Aorta (tissue), 5 donors: ENCODE measurements around the gene AXIN1. TPM values are rescaled to one million over a fixed set of nuclear protein-coding genes. Genes with fewer than 3 reads are reported as not detected.
"Not testable (repeated sequence)": the region's sequence is repeated elsewhere in the genome, so short reads cannot be mapped to it uniquely, and the experiment has no call there.

Experiments used
- ATAC-seq: fragments of 200-7000 bp; cut with Tn5 transposase; one replicate; pipeline ENCODE4 v1.9.1; 2022; ENCODE audit warnings: moderate library complexity; ENCODE audit not compliant: low FRiP score
- DNase-seq, 2 donors: peaks; one replicate each; pipeline ENCODE4 v3.0.0-alpha.2; 2020
- H3K27ac ChIP-seq, 2 donors: one replicate each; pipeline ENCODE4 v1.5.1; 2013; ENCODE audit warnings: low read length in 2 of 2, mild to moderate bottlenecking in 2 of 2, moderate library complexity in 2 of 2, control low read depth in 1 of 2, inconsistent platforms in 1 of 2, low read depth in 1 of 2
- H3K27me3 ChIP-seq, 2 donors: one replicate each; pipeline ENCODE4 v1.6.1; 2013; ENCODE audit warnings: control low read depth in 1 of 2, low read length in 1 of 2, mild to moderate bottlenecking in 1 of 2, moderate library complexity in 1 of 2; ENCODE audit not compliant: insufficient read depth in 2 of 2, control insufficient read depth in 1 of 2
- H3K36me3 ChIP-seq, 2 donors: one replicate each; pipeline ENCODE4 v1.6.1; 2013; ENCODE audit warnings: control low read depth in 1 of 2, low read length in 1 of 2, mild to moderate bottlenecking in 1 of 2; ENCODE audit not compliant: insufficient read depth in 2 of 2, control insufficient read depth in 1 of 2
- H3K4me1 ChIP-seq, 2 donors: one replicate each; pipeline ENCODE4 v1.6.1; 2013; ENCODE audit warnings: low read length in 2 of 2, control low read depth in 1 of 2, mild to moderate bottlenecking in 1 of 2, moderate library complexity in 1 of 2; ENCODE audit not compliant: insufficient read depth in 2 of 2, control insufficient read depth in 1 of 2
- H3K4me3 ChIP-seq, 2 donors: one replicate each; pipeline ENCODE4 v1.5.1; 2013; ENCODE audit warnings: low read length in 2 of 2, control low read depth in 1 of 2, mild to moderate bottlenecking in 1 of 2
- H3K9me3 ChIP-seq: one replicate; pipeline ENCODE4 v1.6.1; 2013; ENCODE audit warnings: mild to moderate bottlenecking, low read length; ENCODE audit not compliant: control insufficient read depth
- WGBS, 2 donors: extraction: QIAGEN DNeasy Blood & Tissue Kit; methylation state at CpG; one replicate each; pipeline ENCODE4 v1.1.7; 2013; 5-methylcytosine and 5-hydroxymethylcytosine counted together
- intact Hi-C, 2 donors: fragments of 100-400 bp; cut with DNase I; formaldehyde crosslinking; loops; one replicate each; pipeline versions ENCODE4 v1.14.2 to v1.15.0; 2022
- polyA plus RNA-seq, 2 donors: library from polyadenylated mRNA; stranded (reverse); fragments of 200-250 nt; gene quantifications; one replicate each; pipeline ENCODE4 v1.2.3, GENCODE V29; 2013
- total RNA-seq, 2 donors: library from RNA; stranded (reverse); fragmentation: NEBNext Ultra II Directional; extraction: Animal tissue kit (Norgen Biotek cat#: 25700); gene quantifications; one replicate each; pipeline ENCODE4 v1.2.1, GENCODE V29; 2021
- donor health status: healthy with polysubstance abuse.
- donor health status: Bipolar disorder and iron deficiency.
- donor health status: DM: no; HTN: no; CAD: no.
- donor health status: DM: no; HTN: no; CAD: no.
- donor health status: DM: yes; HTN: yes; CAD: no.

Gene AXIN1
- total and polyA plus RNA-seq, 4 donors: 9.1 to 19.8 (median 15.6) TPM

DNA sequence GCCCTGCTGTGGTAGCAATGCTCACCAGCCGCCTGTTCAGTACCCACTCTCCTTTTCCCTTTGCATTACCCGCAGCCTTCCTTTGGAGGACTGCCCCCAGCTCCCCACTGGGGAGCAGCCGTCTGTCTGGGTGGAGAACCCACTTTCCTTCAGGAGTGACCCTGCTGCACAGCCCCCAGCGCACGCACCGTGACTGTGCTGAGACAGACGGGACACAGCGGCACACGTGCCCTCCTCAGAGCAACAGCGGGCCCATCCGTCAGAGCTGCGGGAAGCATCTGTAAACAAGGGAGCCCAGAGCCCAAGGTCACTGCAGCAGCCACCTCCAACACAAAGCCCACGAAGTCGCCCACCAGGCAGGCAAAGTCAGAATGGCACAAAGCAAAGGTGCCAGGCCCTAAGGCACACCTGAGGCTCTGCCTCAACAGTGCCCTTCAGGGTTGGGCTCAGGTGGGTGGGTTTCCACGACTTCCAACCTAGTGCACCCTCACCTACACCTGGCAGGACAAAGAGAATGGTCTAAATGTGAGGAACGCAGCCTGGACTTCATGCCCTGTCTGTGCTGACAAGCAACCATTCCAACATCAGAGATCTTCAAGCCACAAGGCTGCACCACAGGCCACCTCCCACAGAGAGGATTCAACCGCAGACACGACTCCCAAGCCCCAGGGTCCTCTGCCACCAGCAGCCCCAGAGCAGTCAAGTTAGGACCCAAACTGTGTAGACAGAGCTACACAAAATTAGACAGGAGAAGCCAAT lies 9.9 kb downstream of the AXIN1 start:
- intact Hi-C loops: no loop called here
- DNase-seq (no peak), ATAC-seq (no peak)
- H3K4me3 ChIP-seq: no peak overlapping the region
- 83 to 91% methylated on average over 18 of the region's 18 CpGs for WGBS, 2 donors
- H3K4me1 ChIP-seq: no peaks in the 10 kb centered on the region
- no peaks in the 10 kb centered on the region for H3K9me3 ChIP-seq
- H3K27me3 ChIP-seq: no peaks in the 10 kb centered on the region
- H3K27ac ChIP-seq: no peak overlapping the region
- H3K36me3 ChIP-seq: peaks cover 0 to 4% of the 10 kb centered on the region in 2 donors

GRCh38 chr16:341974-342336 lies 10.6 kb downstream of the AXIN1 start:
- H3K27ac ChIP-seq, H3K4me1 ChIP-seq, H3K4me3 ChIP-seq, H3K9me3 ChIP-seq, intact Hi-C loops, DNase-seq, H3K27me3 ChIP-seq, H3K36me3 ChIP-seq, ATAC-seq: not testable (repeated sequence)
- WGBS, 2 donors: 81 to 91% methylated on average over 12 to 13 of the region's 13 CpGs

GRCh38 chr16:341095-341973 lies 11.2 kb downstream of the AXIN1 start:
- H3K36me3 ChIP-seq, DNase-seq, ATAC-seq, H3K4me1 ChIP-seq, intact Hi-C loops, H3K9me3 ChIP-seq, H3K27me3 ChIP-seq, H3K4me3 ChIP-seq, H3K27ac ChIP-seq: not testable (repeated sequence)
- WGBS, 2 donors: 96% methylated on average over 42 to 46 of the region's 47 CpGs

DNA sequence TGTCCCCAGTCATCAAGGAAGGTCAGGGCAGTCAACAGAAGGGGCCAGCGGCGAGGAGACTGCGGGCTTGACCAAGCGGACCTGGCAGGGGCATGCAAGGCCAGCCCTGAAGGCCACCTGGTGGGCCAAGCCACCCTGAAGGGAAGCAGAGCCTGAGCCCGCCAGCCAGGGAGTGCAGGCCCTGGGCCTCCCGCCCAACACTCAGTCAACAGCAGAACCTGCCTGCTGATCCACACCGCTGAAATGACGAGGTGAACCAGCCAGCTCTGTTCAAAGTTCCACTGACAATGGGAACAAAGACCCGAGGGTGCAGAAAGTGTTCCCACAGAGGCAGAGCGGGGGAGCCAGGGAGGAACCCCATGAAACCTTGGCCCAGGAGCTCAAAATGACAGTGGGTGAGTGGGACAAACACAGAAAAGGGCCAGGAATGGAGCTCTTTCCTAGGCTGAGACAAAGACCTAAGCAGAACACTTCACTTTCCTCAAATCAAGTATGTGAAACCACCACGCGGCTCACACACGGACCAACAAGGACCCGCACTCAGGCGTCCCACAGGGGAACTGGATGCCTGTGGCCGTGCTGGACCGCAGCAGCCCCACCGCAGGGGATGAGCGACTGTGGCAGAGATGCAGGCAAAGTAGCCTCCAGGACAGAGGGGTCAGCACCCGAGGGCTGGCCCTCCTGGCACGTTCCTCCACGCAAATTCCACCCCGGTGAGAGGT lies 12.0 kb downstream of the AXIN1 start:
- Histone ChIP-seq H3K27me3 (no peaks in the 10 kb centered on the region), H3K27ac (no peak overlapping the region), H3K36me3 (no peaks in the 10 kb centered on the region), H3K4me1 (no peaks in the 10 kb centered on the region), H3K4me3 (no peak overlapping the region), H3K9me3 (no peaks in the 10 kb centered on the region)
- intact Hi-C loops: no loop called here
- WGBS, 2 donors: 91 to 92% methylated on average over 23 of the region's 23 CpGs
- no peak for DNase-seq
- no peak for ATAC-seq

- no peak overlapping the region for H3K4me3 ChIP-seq
- 74 to 88% methylated on average over 5 of the region's 5 CpGs for WGBS, 2 donors
- H3K27me3 ChIP-seq: no peaks in the 10 kb centered on the region
- ATAC-seq (no peak), DNase-seq (peak in 1 of 2 donors; percentile 74)
- no peaks in the 10 kb centered on the region for H3K4me1 ChIP-seq
- H3K36me3 ChIP-seq: no peaks in the 10 kb centered on the region
- intact Hi-C loops: loop anchor here in 1 of 2 donors (10.0 kb wide), 1 partner anchor 95 kb away; no protein-coding TSS in a partner anchor
- no peaks in the 10 kb centered on the region for H3K9me3 ChIP-seq
- no peak overlapping the region for H3K27ac ChIP-seq
Observed at GRCh38 chr16:339680-340079, 12.8 kb downstream of the AXIN1 start.

DNA sequence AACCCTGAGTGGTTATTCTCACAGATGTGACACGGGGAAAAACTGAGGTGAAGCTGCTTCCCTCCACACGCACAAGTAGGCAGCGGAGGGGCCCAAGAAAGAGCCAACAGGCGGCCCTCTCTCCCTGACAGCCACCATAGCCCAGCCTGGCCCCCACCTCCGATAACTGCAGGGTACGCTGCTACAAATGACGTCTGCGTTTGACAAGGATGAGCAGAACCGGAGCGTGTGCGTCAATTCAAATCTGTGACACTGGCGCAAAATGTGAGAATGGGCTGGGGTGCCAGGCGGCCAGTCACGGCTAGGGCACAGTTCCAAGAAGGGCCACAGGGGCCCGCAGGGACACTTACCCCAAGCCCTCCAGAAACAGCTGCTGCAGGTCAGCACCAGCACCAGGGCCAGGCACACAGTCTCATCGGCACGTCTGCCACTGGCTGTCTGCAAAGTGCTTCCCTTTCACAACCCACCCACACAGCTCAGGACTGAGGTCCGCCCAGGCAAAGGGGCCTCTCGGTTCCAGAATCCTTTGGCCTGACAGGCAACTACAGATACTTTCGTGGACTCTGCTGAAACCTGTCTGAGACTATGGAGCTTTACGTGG lies 14.4 kb downstream of the AXIN1 start:
- Histone ChIP-seq H3K9me3 (no peaks in the 10 kb centered on the region), H3K27ac (no peak overlapping the region), H3K27me3 (no peaks in the 10 kb centered on the region), H3K4me3 (no peak overlapping the region), H3K4me1 (no peaks in the 10 kb centered on the region), H3K36me3 (no peaks in the 10 kb centered on the region)
- WGBS, 2 donors: 83 to 87% methylated on average over 21 of the region's 21 CpGs
- ATAC-seq (no peak), DNase-seq (no peak)
- intact Hi-C loops: loop anchor here in 1 of 2 donors (10.0 kb wide), 1 partner anchor 93 kb away; no protein-coding TSS in a partner anchor

GRCh38 chr16:337437-337836 lies 15.1 kb downstream of the AXIN1 start:
- Histone ChIP-seq H3K27me3 (no peaks in the 10 kb centered on the region), H3K36me3 (no peaks in the 10 kb centered on the region), H3K4me1 (no peaks in the 10 kb centered on the region), H3K4me3 (no peak overlapping the region), H3K27ac (no peak overlapping the region), H3K9me3 (no peaks in the 10 kb centered on the region)
- intact Hi-C loops: loop anchor here in 1 of 2 donors (10.0 kb wide), 1 partner anchor 93 kb away; no protein-coding TSS in a partner anchor
- 71 to 75% methylated on average over 10 of the region's 10 CpGs for WGBS, 2 donors
- no peak for DNase-seq
- no peak for ATAC-seq

GRCh38 chr16:336269-336668 lies 16.3 kb downstream of the AXIN1 start:
- Histone ChIP-seq H3K4me3 (no peak overlapping the region), H3K4me1 (no peaks in the 10 kb centered on the region), H3K27me3 (no peaks in the 10 kb centered on the region), H3K36me3 (no peaks in the 10 kb centered on the region), H3K9me3 (no peaks in the 10 kb centered on the region), H3K27ac (no peak overlapping the region)
- intact Hi-C loops: loop anchor here in 1 of 2 donors (10.0 kb wide), 1 partner anchor 91 kb away; no protein-coding TSS in a partner anchor
- no peak for ATAC-seq
- no peak for DNase-seq
- WGBS, 2 donors: 90 to 92% methylated on average over 11 of the region's 11 CpGs
